ENCODE results near the gene ARHGAP29.

ARHGAP29 gene

DNA sequence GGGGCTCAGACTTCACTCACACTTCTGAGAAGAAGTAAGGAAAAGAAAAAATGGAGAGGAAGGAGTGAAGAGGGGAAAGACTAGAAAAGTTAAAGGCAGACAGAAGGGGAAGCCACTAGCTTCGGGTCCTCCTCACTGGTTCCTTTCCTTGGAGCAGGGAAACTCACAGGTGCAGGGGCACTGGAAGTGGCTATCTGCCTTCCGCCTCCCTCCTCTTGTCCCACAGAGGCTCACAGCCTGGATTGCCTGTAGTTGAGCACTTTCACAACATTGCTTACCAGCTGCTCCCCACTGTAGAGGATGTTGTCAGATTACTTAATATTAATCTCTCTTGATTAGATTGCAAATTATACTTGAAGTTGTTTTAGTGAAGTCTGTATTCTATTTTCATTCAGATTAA, 94.8 kb downstream of the ARHGAP29 start:
- Histone ChIP-seq H3K4me3 (ENCODE audit: low read depth in 1 of 2, low read length in 2 of 2) (no peak overlapping the region), H3K27ac (ENCODE audit: low read length) (no peak overlapping the region), H3K36me3 (ENCODE audit: insufficient read depth, low read length) (no peaks in the 10 kb centered on the region), H3K79me2 (ENCODE audit: insufficient read depth, low read length) (no peaks in the 10 kb centered on the region), H2AFZ (ENCODE audit: low read depth, low read length) (no peak overlapping the region), H4K20me1 (ENCODE audit: insufficient read depth, low read length) (no peaks in the 10 kb centered on the region), H3K4me1 (ENCODE audit: insufficient read depth, low read length) (no peaks in the 10 kb centered on the region), H3K9me3 (ENCODE audit: insufficient read depth, low read length, severe bottlenecking) (no peaks in the 10 kb centered on the region), H3K9ac (ENCODE audit: low read depth, low read length) (no peak overlapping the region), H3K4me2 (ENCODE audit: insufficient read depth, low read length) (no peak overlapping the region), H3K27me3 (ENCODE audit: insufficient read depth, low read length, poor library complexity) (no peaks in the 10 kb centered on the region)
- no peak for DNase-seq
- ATAC-seq (ENCODE audit: insufficient read depth, low read depth), result no peak
- TF ChIP-seq EZH2 (IDR thresholded peaks at IDR 0.05; ENCODE audit: borderline replicate concordance, low read depth, low read length, severe bottlenecking) (no peak), CTCF (IDR thresholded peaks at IDR 0.05; ENCODE audit: borderline replicate concordance, extremely low read depth, low read length, poor library complexity, severe bottlenecking) (no peak)

GRCh38 chr1:94142022-94142421, 95.4 kb downstream of the ARHGAP29 start:
- DNase-seq, result no peak
- H4K20me1 ChIP-seq (ENCODE audit: insufficient read depth, low read length), result no peaks in the 10 kb centered on the region
- H3K9ac ChIP-seq (ENCODE audit: low read depth, low read length), result no peak overlapping the region
- H3K4me2 ChIP-seq (ENCODE audit: insufficient read depth, low read length), result no peak overlapping the region
- H3K27ac ChIP-seq (ENCODE audit: low read length), result no peak overlapping the region
- no peaks in the 10 kb centered on the region for H3K4me1 ChIP-seq (ENCODE audit: insufficient read depth, low read length)
- H3K9me3 ChIP-seq (ENCODE audit: insufficient read depth, low read length, severe bottlenecking), result no peaks in the 10 kb centered on the region
- no peaks in the 10 kb centered on the region for H3K27me3 ChIP-seq (ENCODE audit: insufficient read depth, low read length, poor library complexity)
- no peak overlapping the region for H2AFZ ChIP-seq (ENCODE audit: low read depth, low read length)
- no peaks in the 10 kb centered on the region for H3K79me2 ChIP-seq (ENCODE audit: insufficient read depth, low read length)
- no peak for ATAC-seq (ENCODE audit: insufficient read depth, low read depth)
- TF ChIP-seq CTCF (IDR thresholded peaks at IDR 0.05; ENCODE audit: borderline replicate concordance, extremely low read depth, low read length, poor library complexity, severe bottlenecking) (no peak), EZH2 (IDR thresholded peaks at IDR 0.05; ENCODE audit: borderline replicate concordance, low read depth, low read length, severe bottlenecking) (no peak)
- H3K36me3 ChIP-seq (ENCODE audit: insufficient read depth, low read length), result no peaks in the 10 kb centered on the region
- no peak overlapping the region for H3K4me3 ChIP-seq (ENCODE audit: low read depth in 1 of 2, low read length in 2 of 2)

GRCh38 chr1:94132111-94132510, 105.3 kb downstream of the ARHGAP29 start:
- no peaks in the 10 kb centered on the region for H3K4me1 ChIP-seq (ENCODE audit: insufficient read depth, low read length)
- H3K4me3 ChIP-seq (ENCODE audit: low read depth in 1 of 2, low read length in 2 of 2), result no peak overlapping the region
- ATAC-seq (ENCODE audit: insufficient read depth, low read depth) (no peak), DNase-seq (no peak)
- no peak overlapping the region for H3K9ac ChIP-seq (ENCODE audit: low read depth, low read length)
- H3K27me3 ChIP-seq (ENCODE audit: insufficient read depth, low read length, poor library complexity), result no peaks in the 10 kb centered on the region
- no peak for TF ChIP-seq EZH2 (IDR thresholded peaks at IDR 0.05; ENCODE audit: borderline replicate concordance, low read depth, low read length, severe bottlenecking)
- TF ChIP-seq CTCF (IDR thresholded peaks at IDR 0.05; ENCODE audit: borderline replicate concordance, extremely low read depth, low read length, poor library complexity, severe bottlenecking), result no peak
- no peak overlapping the region for H3K4me2 ChIP-seq (ENCODE audit: insufficient read depth, low read length)
- H3K27ac ChIP-seq (ENCODE audit: low read length), result no peak overlapping the region
- H3K79me2 ChIP-seq (ENCODE audit: insufficient read depth, low read length), result no peaks in the 10 kb centered on the region
- no peak overlapping the region for H2AFZ ChIP-seq (ENCODE audit: low read depth, low read length)
- peaks cover 5% of the 10 kb centered on the region for H3K9me3 ChIP-seq (ENCODE audit: insufficient read depth, low read length, severe bottlenecking)
- H4K20me1 ChIP-seq (ENCODE audit: insufficient read depth, low read length), result no peaks in the 10 kb centered on the region
- H3K36me3 ChIP-seq (ENCODE audit: insufficient read depth, low read length), result no peaks in the 10 kb centered on the region

All from DND-41 (cell line).